ENCODE results near the gene GPR158.
A peak's percentile ranks its signal among the peaks of the same experiment; 100 is the strongest.

GPR158 gene

DNA sequence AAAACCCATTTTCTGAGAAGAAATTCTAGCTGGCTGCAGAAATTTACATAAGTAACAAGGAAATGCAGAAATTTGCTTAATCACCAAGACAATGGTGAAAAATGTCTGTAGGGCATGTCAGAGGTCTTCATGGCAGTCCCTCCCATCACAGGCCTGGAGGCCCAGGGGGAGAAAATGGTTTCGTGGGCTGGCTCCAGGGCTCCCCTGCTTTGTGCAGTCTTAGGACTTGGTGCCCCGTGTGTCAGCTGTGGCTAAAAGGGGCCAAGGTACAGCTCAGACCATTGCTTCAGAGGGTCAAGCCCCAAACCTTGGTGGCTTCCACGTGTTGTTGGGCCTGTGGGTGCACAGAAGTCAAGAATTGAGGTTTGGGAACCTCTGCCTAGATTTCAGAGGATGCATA, 215.9 kb downstream of the GPR158 start:
- DNase-seq (ENCODE audit: low read depth, low spot score) = no peak

DNA sequence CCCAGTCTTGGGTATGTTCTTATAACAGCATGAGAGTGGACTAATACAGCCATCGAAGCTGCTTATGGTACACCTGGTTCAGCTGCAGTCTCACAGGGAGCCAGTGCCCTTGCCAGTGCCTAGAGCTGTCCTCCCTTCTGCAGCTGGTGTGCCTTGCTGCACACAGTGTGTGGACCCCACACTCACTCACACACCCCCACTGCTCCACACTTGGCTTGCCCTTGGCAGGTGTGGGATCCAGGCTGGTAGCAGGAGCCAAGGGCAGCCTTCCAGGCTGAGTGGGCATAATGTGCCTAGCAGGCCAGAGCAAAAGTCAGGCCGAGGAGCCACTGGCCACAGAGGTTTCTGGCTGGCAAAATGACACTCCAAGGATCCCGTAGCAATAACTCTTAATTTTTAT, 217.3 kb downstream of the GPR158 start:
- no peak for DNase-seq (ENCODE audit: low read depth, low spot score)

DNA sequence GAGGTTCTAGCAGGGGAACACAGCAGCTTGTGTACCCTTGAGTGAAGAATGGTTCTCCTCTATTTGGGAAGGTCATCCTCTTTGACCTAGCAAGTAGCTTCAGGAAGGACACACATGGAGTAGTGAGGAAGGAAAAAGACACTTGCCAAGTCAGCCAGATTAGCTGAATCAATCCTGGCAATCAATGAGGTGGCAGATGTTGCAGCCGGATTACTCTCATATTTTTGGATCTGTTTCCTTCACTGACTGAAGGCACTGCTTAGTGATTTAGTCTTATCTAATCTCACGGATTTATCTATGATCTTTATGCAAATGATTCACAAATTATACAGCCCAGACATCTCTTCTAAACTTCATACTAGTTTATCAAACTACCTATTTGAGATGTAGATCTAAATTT, 218.8 kb downstream of the GPR158 start:
- no peak for DNase-seq (ENCODE audit: low read depth, low spot score)

DNA sequence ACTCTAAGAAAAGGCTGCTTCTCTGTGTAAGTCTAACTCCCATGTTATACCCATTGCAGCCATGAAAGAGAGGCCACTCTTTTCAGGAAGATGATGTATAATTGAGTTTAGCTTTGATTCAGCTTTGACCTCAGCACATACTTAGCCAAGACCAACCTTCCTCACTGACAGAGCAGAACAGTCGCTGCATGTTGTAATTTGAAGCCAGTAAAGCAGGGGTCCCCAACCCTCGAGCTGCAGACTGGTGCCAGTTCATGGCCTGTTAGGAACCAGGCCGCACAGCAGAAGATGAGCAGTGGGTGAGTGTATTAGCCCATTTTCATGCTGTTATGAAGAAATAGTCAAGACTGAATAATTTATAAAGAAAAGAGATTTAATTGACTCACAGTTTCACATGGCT, 223.9 kb downstream of the GPR158 start:
- no peak for DNase-seq (ENCODE audit: low read depth, low spot score)

DNA sequence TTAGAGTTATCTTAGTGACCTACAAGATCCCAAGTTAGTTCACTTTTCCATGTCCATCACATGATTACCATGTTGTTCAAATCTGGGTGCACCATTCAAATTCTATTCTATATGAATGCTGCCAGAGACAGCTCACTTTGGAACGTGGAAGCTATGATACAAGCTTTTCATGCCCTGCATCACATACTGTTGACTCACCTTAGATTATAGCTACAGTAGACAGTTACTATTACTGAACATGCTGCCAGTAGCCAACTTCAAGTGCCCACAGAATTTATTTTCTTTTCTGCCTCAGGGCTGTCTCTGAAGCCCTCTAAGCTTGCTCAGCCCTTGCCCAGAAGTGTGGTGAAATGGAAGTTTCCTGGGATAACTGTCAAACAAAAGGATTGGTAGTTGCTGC, 231.1 kb downstream of the GPR158 start:
- DNase-seq (ENCODE audit: low read depth, low spot score) = no peak

DNA sequence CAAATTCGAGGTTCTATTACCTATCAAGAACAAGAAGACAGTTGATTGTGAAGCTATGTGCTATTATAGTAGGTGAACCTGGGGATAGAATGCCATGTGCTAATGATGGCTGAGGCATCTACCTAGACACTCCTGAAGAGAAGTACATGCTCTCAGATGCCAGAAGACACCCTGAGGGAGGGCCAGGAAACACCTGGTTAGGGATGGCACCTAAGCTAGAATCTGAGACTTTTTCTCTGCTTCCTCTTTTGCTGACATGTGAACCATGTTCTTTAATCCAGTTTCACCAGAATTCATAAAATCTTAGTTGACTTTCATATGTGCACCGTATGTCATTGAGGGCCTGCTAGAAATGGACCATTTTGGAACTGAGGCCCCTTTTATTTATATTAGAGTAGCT, 242.8 kb downstream of the GPR158 start:
- no peak for DNase-seq (ENCODE audit: low read depth, low spot score)

DNA sequence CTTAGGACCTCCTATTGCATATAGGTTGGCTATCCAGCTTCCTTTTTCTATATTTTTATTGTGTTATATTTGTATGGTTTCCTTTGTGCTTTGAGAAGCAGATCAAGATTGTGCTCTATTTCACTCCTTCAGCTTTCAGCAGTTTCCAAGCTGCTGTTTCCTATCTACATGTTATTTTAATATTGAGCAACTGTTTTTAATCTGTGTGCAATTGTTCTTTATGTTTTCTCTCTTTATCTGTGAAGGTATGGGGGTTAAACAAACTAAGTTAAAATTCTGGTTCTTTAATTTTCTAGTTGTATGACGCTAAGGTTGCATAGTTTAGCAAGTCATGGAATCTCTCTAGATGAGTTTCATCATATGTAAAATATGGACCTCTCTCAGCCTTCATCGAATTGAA, 251.0 kb downstream of the GPR158 start:
- DNase-seq (ENCODE audit: low read depth, low spot score) = no peak

DNA sequence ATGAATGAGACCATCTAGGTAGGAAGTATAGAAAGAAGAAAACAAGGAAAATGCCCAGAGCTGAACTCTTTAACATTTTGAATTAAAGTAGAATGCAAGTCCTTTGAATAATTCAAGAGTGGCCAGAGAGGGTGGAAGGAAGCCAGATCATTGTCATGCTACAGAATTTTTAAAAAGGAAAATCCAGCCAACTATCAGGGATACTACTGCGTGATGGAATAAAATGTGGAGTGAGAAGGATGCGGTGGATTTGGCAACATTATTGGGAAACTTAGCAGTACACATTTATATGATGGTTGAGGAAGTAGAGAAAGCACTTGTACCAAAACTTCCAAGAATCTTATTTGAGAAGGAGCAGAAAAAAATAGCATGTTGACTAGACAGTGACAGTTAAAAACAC, 261.6 kb downstream of the GPR158 start:
- no peak for DNase-seq (ENCODE audit: low read depth, low spot score)

DNA sequence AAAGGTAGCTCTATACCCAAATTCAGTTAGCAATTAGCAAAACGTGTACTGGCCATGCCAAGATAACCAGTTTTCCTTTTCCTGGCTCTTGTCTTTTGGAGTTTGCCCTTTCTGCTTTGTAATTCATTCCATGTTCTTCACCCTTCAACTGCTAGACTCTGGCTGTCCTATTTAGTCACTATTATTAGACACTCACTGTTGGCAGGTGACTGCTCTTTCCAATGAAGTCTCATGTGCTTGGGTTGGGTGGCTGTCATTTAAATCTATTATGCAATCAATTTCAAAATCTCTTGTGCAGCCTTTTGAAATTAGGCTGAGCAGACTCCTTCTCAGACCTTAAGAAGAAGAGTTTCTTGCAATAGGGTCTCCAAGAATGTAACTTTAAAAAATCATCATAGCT, 266.5 kb downstream of the GPR158 start:
- DNase-seq (ENCODE audit: low read depth, low spot score) = no peak

DNA sequence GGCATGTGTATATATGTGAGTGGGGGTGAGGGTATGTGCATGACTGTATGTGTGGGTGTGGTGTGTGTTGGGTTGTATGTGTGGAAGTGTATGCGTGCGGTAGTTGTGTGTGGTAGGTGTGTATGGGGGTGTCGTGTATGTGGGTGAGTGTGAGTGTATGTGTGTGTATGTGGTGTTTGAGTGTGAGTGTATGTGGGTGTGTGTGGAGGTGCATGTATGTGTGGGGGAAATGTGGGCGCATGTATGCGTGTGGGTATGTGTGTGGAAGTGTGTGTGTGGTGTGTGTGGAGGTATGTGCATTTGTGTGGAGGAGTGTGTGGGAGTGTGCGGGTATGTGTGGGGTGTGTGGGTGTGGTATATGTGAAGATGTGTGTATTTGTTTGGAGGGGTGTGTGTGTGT, 269.5 kb downstream of the GPR158 start:
- DNase-seq (ENCODE audit: low read depth, low spot score) = no peak

DNA sequence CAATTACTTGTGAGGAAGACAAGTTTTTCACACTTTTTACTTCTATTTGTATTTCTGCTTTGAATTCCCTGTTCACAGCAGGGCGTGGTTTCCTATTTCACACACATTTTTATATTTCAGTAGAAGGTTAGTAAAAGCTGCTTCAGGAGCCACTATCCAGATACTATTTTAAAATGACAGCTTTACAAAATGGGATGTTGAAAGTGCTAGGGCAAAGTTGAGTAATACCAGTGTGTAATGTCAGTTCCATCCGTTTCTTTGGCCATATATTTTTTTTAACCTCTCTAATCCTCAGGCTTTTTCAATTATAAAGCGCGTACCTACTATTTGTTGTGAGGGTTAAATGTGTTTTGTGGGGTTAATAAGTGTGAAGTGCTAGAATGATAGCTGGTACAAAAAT, 276.6 kb downstream of the GPR158 start:
- DNase-seq (ENCODE audit: low read depth, low spot score) = no peak

DNA sequence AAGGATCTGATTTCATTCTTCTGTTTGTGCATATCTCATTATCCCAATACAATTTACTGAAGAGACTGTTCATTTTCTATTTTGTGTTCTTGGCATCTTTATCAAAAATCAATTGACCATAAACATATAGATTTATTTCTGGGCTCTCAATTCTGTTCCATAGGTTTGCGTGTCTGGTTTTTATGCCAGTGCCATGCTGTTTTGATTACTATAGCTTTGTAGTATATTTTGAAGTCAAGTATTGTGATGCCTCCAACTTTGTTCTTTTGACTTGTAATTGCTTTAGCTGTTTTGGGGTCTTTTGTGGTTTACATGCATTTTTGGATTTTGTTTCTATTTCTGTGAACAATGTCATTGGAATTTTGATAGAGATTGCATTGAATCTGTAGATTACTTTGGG, 278.8 kb downstream of the GPR158 start:
- DNase-seq (ENCODE audit: low read depth, low spot score) = no peak

DNA sequence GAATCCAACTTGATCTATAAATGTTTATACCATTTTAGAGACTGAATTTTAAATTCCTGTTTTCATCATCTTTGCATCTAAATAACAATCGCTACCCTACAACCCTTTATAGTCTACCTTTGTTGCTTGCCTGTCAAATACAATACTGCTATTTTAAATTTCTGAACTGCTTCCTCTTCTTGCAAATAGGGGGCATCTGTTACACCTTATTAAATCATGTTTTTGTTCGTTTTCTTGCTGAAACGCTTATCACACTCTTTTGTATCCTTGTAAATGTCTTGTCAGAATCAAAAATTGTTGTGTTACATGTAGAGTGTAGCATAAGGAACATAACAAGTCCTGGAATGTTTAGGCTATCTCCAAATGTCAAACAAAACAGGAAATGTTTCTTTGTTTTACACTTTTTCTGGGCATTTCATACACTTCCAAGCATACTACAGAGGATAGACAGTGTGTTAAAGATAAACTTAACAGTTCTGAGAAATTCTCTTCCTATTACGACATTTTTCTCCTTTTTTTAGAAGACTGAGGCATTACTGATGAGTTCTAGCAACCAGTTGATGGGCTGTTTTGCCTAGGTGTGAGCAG, 281.3 kb downstream of the GPR158 start:
- DNase-seq (ENCODE audit: low read depth, low spot score) = no peak

DNA sequence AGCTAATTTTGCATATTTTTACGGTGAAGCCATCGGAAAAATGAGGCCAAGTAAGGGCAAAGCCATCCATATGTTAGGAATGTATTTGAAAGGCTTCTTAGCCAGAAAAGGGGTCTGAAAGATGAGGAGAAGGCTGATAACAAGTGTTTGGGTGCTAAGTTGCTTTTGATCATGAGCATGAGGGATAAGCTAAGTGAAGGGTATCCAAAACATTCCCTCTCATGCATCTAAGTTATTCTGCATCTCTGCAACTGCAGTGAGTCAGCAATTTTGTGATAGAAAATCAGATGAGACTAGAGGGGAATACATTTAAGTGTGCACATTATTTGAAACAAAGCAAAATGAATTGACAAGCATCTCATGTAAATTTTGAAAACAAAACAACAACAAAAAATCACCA, 282.8 kb downstream of the GPR158 start:
- no peak for DNase-seq (ENCODE audit: low read depth, low spot score)

DNA sequence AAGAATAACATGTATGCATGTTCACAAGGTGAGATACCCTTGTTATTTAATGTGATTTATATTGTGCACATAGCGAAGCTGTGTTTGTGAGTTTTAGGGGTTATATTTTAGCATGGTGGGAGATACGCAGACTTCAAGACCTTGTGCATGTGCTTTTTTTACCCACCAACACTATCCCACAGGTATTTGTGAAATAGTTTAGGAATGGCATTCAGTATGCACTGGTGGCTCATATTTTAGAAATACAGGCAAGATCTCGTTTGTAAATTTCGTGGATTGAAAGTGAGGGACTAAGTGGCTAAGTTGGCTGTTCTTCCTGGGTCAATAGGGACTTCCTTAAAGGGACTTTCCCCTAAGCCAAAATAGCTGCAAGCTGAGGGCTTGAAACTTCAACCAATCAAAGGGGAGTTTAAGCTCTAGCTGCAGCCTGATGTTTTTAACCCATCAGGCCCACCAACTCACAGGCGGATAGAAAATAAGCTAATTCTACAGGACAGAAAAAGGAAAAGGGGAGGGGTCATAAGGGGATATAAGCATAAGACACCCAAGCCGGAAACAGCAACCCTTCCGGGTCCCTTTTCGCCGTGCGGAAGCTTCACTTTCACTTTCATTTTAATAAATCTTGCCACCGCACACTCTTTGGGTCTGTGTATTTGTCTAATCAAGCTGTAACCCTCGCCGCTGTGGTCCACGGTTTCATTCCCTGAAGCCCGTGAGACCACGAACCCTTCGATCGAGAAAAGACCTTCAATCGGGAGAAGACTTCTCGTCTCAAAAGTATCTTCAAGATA, 291.0 kb downstream of the GPR158 start:
- no peak for DNase-seq (ENCODE audit: low read depth, low spot score)

DNA sequence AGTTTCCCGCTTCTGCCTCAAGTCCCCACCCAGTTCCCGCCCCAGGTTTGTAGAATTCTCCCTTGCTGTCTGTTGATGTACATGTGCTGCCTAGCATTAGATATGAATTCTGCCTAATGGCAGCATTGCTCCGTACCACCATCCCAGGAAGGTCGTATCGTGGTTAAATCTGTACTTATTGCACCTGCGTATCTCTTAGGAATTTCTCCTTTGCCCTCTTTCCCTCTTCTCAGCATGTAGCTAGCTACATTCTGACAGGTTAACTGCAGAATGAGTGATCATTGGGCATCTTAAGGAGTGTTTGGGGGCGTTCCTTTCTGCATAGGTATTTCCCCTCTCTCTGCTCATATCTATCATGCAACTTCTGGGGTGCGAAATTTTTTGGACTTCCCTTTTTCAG, 293.1 kb downstream of the GPR158 start:
- no peak for DNase-seq (ENCODE audit: low read depth, low spot score)

DNA sequence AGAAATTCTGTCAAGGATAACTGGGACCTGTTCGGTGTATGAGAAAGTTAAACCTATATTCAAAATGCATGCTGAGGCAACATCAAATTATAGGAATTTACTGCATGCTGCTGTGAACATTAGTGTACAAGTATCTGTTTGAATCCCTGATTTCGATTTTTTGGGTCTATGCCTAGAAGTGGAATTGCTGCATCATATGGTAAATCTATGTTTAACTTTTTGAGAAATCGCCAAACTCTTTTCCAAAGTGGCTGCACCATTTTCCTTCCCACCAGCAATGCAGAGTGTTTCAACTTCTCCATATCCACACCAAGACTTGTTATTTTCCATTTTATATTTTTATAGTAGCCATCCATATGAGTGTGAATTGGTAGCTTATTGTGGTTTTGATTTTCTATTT, 306.7 kb downstream of the GPR158 start:
- DNase-seq (ENCODE audit: low read depth, low spot score) = no peak

DNA sequence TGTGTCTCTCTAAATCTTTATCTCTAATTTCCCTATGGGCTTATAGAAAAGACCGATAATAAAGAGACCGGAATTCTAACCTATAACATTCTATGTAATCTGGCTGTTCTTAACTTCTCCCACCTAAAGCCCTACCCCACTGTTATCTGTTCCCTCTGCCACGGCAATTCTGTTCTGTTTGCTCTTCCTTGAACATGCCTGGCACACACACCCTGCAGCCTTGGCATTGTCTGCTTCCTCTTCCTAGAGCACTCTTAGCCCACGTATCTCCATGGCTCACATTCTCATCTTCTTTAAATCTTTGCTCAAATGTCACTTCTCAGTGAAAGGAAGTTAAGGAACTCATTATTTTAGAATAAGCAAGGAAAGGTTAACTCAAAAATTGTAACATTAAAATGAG, 309.2 kb downstream of the GPR158 start:
- DNase-seq (ENCODE audit: low read depth, low spot score) = no peak

DNA sequence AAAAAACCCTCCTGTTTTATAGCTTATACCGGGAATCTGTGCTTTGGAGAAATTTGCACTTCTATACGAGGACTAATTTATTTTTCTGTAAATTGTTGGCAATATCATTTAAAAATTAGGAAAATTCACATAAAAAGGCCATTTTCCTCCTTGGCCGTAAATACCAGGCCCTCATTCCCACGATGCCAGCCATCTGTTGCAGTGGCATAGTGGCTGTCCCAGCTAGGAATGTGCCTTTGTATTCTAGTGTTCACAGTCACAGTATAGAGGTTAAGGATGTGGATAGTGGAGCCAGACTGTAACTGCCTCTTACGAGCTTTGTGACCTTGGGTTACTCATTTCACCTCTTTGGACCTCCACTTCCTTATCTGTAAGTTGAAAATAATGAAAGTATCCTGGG, 312.5 kb downstream of the GPR158 start:
- DNase-seq (ENCODE audit: low read depth, low spot score) = no peak

DNA sequence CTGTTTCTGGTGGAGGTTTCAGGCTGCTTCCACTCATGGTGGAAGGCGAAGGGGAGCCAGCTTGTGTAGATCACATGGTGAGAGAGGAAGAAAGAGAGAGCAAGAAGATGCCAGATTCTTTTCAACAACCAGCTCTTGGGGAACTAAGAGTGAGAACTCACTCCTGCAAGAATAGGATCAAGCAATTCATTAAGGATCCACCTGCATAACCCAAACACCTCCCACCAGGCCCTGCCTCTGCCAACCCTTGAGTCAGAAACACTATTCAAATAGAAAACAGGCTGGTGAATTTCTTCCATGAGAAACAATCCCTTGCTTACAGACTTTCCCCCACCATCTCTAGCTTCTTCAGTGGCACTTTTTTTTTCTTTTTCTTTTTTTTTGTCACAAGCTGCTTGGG, 317.2 kb downstream of the GPR158 start:
- no peak for DNase-seq (ENCODE audit: low read depth, low spot score)

DNA sequence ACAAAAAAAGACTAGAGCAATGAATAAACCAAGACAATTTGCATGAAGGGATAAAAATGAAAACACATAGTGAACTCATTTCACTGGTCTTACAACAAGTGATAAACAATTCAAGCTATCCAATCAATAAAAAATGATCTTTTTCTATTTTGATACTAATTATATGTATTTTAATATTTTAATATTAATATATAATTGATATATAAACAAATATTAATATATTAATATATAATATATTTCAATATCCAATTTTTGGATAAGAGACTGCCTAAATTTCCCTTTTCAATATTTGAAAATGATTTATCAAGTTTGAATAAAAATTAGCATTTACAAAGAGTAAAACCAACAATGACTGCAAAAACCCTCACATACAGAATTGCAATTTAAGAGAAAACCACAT, 317.9 kb downstream of the GPR158 start:
- DNase-seq (ENCODE audit: low read depth, low spot score) = no peak

DNA sequence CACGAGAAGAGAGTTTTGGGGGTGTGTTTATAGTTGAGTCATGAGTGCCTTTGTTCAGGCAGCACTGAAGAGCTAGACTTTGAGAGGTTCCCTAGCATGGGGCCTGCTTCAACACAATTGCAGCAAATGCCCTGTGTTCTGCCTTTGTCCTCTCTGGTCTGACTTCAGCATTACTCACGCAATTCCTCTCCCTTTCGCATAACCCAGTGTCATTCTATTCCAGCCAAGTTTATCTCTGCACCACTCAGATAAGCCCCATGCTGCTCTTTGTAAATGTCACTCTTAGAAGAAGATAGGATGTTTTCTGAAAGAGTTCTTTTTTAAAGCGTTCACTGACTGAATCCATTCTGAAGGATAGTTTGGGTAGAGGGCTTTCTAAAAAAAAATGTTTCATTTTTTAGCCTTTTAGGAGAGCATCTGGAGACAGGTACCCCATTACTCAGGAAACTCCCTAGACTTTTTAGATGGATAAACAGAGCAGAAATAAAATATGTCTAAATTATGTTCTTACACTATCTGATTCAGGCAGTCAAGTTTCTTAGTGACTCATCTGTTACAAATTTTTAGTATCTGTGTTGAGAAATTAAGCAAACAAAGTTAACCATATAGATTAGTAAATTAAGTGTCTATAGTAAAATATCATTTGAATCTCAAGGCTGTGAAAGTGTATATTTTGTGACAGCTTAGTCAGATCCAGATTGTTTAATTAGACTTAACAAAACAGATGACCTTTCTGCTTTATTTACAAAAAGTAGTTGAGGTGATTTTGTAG, 318.5 kb downstream of the GPR158 start:
- DNase-seq (ENCODE audit: low read depth, low spot score) = peak; percentile 80

DNA sequence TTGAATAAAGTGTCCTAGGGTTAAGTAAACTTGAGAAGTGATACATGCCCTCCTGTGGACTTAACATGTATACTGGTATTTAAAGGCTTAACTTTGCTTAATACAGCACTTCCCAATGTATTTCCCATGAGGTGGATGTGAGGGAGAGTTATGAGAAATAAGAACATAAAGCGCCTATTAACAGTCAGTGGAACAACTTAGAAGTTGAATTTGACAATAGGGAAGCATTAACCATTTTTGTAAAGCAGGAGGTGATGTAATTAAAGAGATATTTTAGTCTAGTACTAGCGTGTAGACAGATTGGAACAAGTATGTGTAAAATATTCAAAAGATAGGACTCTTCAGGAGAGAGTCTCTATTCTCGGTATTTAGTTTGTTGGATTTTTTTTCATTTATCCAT, 322.4 kb downstream of the GPR158 start:
- DNase-seq (ENCODE audit: low read depth, low spot score) = no peak

Measured in ELF-1 (cell line).